Stimulated activated CD4-positive, alpha-beta T cell treated with anti-CD3 and anti-CD28 coated beads, Interleukin-1b, Interleukin-23, amount 100 ng/mL, for 4 hours (primary cell): ENCODE data around the gene CRACR2B.

Source experiments
- DNase-seq, 2 donors: peaks; one replicate each; pipeline ENCODE4 v3.0.0-alpha.2; 2020; ENCODE audit warnings: low read depth in 2 of 2

Gene CRACR2B

GRCh38 chr11:827897-828192 lies at the start of gene CRACR2B:
TSS of gene CRACR2B (plus strand) at chr11:827919. CDS start at chr11:828608, 689 bp downstream.
- no peak for DNase-seq

- DNase-seq, result no peak
Observed at GRCh38 chr11:778976-779954, 48.5 kb upstream of the CRACR2B start.

GRCh38 chr11:779955-780532 lies 47.7 kb upstream of the CRACR2B start:
- no peak for DNase-seq

GRCh38 chr11:782264-783174 lies 45.2 kb upstream of the CRACR2B start:
- DNase-seq, result no peak

- DNase-seq, result no peak
Observed at GRCh38 chr11:783581-784015, 44.1 kb upstream of the CRACR2B start.

- DNase-seq, result no peak
Observed at GRCh38 chr11:786235-787083, 41.3 kb upstream of the CRACR2B start.

GRCh38 chr11:787084-787675 lies 40.5 kb upstream of the CRACR2B start:
- no peak for DNase-seq

GRCh38 chr11:788009-788640 lies 39.6 kb upstream of the CRACR2B start:
- no peak for DNase-seq

GRCh38 chr11:788953-789940 lies 38.5 kb upstream of the CRACR2B start:
- no peak for DNase-seq

GRCh38 chr11:789943-790342 lies 37.8 kb upstream of the CRACR2B start, which contains the start of gene CEND1:
TSS of gene CEND1 (minus strand) at chr11:790090. CDS start at chr11:788576, 1,514 bp downstream.
- DNase-seq, result peak in 1 of 2 donors; percentile 52

- DNase-seq, result no peak
Observed at GRCh38 chr11:790721-791564, 36.8 kb upstream of the CRACR2B start.

- no peak for DNase-seq
Observed at GRCh38 chr11:791658-792534, 35.8 kb upstream of the CRACR2B start.

GRCh38 chr11:792535-792821 lies 35.2 kb upstream of the CRACR2B start:
- no peak for DNase-seq

GRCh38 chr11:792873-793272 lies 34.8 kb upstream of the CRACR2B start:
- no peak for DNase-seq

- no peak for DNase-seq
Observed at GRCh38 chr11:793556-793955, 34.2 kb upstream of the CRACR2B start.

- DNase-seq, result no peak
Observed at GRCh38 chr11:794013-794765, 33.5 kb upstream of the CRACR2B start.
